Right renal cortex interstitium (tissue), 3 donors: ENCODE results near the gene MROH2A. TPM values are rescaled to one million over a fixed set of nuclear protein-coding genes. Genes with fewer than 3 reads are reported as not detected.

Experiments
- DNase-seq, 3 donors: peaks; one replicate each; pipeline ENCODE4 v3.0.0-alpha.2; 2013; ENCODE audit warnings: low read depth in 3 of 3, low spot score in 2 of 3
- polyA plus RNA-seq, 3 donors: library from polyadenylated mRNA; unstranded; fragments of 120-200 nt; gene quantifications; one replicate each; pipeline ENCODE4 v1.2.1, GENCODE V29; 2013; ENCODE audit not compliant: insufficient read length in 3 of 3

MROH2A gene
- polyA plus RNA-seq, 3 donors, result 0.16 to 0.24 (median 0.22) TPM

DNA sequence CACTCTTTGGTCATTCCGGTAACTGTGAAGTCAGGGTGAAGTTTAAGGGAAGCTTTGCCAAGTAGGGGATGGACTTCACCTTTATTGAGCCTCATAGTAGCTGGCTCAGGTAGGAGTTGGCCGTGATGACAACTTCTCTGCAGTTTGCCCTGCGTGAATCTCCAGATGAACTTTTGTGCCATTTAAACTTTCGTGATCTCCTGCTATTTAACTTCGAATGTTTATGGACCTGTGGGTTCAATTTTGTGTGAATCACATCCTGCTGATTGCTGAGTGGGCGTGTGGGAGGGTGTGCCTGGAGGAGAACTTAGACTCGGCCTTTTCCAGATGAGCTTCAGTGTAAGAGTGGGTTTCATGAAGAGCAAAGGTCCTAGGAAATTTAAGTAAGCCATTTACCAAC lies 13.9 kb upstream of the MROH2A start:
- DNase-seq, result no peak

- DNase-seq, result no peak
Observed at GRCh38 chr2:233764761-233765160, 13.4 kb upstream of the MROH2A start.

DNA sequence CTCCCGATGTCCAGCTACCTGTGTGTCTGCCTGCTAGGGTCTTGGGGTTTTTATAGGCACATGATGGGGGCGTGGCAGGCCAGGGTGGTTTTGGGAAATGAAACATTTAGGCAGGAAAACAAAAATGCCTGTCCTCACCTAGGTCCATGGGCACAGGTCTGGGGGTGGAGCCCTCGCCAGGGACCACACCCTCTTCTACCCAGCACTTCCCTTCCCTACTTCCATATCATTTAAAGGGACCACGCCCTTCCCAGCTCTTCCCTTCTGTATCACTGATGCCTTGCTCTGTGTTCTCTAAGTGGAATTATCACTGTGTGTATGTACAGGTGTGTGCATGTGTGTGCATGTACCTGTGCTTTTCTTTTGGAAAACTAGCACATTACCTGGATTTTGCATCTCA lies 11.7 kb upstream of the MROH2A start:
- DNase-seq, result no peak

GRCh38 chr2:233768076-233768475 lies 10.1 kb upstream of the MROH2A start:
- DNase-seq, result no peak

GRCh38 chr2:233769260-233769659 lies 8.9 kb upstream of the MROH2A start:
- DNase-seq, result no peak

GRCh38 chr2:233772153-233772552 lies 6.0 kb upstream of the MROH2A start:
- DNase-seq, result no peak

- DNase-seq, result no peak
Observed at GRCh38 chr2:233772583-233772982, 5.5 kb upstream of the MROH2A start.

DNA sequence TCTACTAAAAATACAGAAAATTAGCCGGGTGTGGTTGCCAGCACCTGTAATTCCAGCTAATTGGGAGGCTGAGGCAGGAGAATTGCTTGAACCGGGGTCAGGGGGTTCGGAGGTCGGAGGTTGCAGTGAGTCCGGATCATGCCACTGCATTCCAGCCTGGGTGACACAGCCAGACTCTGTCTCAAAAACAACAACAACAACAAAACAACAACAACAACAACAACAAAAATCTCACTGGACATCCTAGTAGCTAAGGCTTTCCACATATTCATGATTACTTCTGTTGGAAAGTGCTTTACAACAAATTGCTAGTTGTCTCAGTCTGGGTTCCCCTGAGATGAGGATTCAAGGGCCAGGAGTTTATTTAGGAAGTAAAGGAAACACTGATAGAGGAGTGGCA lies 4.3 kb upstream of the MROH2A start:
- DNase-seq, result no peak

DNA sequence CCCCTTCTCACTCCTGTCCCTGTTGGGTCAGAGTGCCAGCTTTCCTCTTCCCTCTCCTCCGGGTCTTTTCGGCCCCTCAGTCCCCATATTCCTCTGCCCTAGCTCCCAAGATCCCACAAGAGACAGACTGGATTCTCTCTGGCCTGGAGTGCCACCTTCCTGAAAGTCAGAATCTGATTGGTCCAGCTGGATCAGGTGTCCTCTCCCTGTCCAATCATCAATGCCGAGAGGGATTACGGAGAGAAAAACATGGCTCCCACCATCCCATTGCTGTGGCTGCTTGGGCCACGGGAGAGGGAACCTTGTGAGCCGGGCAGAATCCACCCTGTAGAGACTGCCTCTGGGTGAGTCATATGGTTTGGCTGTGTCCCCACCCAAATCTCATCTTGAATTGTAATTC lies 2.7 kb upstream of the MROH2A start:
- no peak for DNase-seq

DNA sequence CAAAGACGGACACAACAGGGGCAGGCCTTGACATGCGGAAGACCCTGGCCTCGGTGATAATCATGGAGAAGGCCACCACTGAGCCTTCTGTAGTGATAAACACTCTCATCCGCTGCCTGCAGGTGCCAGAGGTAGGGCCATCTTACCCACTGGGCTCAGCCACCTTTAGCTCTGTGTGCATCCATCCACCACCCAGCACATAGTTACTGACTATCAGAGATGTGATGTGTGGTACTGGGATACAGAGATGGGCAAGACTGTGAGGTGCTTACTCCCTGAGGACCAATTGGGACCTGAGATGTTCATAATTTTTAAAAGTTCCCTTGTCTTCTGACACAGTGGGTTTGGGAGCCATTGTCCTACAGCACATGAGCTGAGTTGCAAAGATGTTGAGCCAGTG lies 1.6 kb downstream of the MROH2A start:
- no peak for DNase-seq

DNA sequence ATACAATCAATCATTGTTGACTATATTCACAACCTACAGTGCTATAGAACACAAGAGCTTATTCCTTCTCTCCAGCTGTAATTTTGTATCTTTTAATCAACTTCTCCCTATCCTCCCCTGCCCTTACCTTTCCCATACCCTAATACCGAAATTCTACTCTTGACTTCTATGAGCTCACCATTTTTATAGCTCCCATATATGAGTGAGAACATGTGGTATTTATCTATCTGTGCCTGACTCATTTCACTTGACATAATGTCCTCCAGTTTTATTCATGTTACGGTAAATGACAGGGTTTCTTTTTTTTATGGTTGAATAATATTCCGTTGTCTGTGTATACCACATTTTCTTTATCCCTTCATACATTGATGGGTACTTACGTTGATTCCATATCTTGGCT lies 2.6 kb downstream of the MROH2A start:
- no peak for DNase-seq

DNA sequence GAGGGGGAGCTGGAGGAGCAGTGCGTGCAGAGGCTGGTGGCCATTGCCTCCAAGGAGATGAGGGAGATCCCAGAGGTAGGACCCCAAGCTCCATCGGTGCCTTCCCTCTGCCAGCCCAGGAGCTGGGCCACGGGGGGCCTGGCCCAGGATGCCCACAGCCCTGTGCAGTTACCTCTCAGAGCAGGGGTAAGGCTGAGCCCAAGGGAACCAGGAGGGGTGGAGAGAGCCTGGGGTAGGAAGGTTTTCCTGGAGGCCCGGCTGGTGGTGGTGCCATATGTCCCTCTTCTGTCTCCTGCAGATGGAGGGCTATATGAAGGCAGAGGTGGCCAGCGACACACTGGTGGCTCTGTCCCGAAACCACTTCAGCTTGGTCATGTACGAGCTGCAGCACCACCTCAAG lies 11.4 kb downstream of the MROH2A start:
- DNase-seq, result no peak

DNA sequence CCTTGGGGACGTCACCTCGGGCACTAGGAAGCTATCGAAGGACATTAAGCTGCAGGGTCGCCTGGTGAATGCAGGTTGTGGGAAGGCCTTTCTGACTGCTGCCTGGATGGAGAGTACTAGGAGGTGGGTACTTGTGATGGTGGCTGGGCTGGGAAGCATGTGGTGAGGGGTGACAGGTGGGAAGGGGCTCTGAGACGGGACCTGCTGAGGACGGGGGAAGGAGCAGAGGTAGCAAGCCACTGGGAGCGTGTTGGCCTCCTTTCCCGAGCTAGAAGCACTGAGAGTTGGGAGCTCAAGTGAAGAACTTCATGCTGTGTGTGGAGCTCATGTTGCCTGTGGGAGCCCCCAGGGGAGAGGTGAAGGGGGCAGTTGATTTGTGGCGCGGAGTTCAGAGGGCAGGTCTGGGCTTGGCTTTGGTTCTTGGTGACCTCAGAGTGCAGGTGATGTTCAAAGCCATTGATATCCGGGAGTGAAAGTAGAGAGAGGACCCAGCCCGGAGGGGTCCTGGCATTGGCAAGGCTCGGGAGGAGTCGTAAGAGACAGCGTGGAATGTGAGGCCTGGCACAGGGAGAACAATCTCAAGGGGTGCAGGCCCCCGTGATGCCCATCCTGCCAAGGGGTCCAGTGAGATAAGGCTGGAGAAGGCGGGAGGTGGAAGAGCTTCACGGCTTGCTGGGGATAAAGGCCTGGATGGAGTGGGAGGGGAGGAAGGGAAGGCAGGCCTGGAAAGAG lies 13.2 kb downstream of the MROH2A start:
- no peak for DNase-seq

DNA sequence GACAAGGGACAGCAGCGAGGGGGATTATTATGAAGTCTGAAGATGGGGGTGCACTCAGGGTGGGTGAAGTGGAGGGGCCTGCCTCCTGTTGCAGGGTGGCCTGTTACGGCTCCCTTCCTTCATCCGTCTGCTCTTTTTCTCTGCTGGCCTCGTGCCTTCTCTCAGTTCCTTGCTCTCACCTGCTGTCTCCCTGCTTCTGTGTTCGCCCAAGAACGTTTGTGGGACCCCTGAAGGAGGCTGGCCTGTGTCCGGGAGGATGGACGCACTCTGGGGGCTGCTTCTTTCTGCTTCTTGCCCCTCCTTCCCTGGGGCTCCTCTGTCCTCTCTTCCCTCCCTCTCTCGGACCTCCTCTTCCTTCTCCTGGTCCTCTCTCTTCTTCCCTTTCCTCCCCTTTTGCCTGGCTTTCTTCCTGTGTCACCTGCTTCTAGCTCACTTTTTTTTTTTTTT lies 13.8 kb downstream of the MROH2A start:
- no peak for DNase-seq

- DNase-seq, result no peak
Observed at GRCh38 chr2:233792720-233793119, 14.6 kb downstream of the MROH2A start.

DNA sequence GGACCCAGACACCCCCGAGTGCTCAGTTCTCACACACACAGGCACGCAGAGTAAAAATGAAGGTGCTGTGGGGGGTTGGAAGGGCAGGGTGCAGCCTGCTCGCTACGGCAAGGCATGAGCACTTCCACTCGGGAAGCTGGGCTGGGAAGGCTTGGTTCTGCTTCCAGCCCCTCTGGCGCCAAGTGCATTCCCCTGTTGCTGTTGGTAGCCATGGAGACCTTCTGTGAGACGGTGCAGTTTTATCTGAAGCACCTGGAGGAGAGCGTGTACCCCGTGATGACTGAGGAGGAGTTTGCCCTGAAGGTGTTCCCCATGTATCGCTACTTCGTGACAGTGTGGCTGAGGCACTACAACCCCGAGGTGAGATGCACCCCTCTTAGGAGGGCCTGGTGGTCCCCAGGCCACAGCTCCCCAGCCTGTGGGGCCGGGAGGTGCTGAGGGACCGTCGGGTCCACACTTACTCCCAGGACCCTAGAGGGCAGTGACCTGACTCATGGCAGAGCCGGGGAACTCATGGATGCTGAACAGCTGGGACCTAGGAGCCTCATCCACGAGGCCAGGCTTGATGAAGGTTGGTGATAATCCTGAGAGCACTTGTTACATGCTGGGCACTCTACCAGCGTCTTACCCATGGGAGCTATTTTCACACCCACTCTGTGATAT lies 15.5 kb downstream of the MROH2A start:
- no peak for DNase-seq

DNA sequence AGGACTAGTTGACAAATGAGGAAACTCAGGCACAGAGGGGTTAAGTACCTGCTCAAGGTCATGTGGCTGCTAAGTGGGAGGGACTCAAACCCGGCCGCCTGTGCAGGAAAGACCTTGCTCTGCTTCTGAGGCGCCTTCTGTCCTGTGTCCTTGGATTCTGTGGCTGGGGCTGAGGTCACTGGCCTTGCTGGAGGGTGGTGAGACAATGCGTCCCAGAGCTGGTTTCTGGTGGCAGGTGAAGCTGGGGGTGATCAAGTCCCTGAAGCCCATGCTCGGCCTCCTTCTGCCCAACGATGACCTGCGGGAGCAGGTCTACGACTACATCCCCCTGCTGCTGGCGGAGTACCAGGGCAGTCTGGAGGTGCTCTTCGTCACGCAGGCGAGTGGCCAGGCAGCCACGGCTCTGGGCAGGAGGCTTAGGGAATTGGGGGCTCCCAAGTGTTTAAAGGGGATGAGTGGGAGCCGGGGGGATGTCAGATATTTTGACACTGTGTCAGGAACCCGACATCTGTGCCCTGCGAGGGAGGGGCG lies 16.1 kb downstream of the MROH2A start:
- DNase-seq, result no peak

- no peak for DNase-seq
Observed at GRCh38 chr2:233795735-233796171, 17.6 kb downstream of the MROH2A start.

DNA sequence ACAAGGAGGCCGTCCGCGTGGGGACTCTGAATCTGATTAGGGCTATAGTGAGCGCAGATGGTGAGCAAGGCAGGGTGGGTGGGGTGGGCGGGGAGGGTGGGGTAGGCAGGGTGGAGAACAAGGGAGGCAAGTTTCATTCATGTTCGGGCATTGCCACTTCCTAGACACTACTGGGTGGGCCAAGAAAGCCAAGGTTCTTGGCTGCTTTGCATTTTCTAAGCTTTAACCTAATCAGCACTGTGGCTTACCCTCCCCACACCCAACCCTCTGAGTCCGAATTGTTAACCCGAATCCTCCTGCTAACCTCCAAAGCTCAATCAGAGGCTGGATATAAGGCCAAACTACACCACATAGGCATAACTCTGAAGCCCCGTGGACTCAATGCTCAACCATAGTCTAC lies 18.1 kb downstream of the MROH2A start:
- no peak for DNase-seq

- no peak for DNase-seq
Observed at GRCh38 chr2:233798335-233799086, 20.4 kb downstream of the MROH2A start.

DNA sequence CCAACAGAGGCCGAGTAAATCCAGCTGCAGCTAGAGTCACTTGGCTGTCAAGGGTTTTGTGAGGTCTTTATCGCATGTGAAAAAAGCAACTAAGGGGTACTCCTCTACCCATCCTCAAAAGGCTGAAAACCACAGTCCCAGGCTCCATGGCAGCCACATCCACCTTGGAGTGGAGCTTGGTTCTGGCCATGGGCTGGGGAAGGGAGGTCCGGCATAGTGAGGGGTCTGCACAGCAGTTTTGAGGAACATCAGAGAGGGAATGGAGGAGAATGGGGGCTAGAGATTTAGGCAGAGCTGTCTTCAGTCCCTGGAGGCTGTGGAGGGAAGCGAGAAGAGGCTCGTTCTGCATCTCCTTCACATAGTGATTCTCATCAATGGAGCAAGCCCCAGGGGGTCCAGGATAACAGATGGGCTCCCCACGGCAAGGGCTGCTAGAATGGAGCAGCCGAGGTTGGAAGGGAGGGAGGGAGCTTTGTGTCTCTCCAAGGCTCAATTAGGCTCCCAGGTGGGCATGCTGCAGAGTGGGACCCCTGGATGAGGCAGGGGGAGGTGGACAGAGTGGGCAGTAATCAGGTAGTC lies 21.0 kb downstream of the MROH2A start:
- no peak for DNase-seq
